Natural killer cell (primary cell): ENCODE data around the gene PCDH9. TPM values are rescaled to one million over a fixed set of nuclear protein-coding genes. Genes with fewer than 3 reads are reported as not detected.

Experiments
- ATAC-seq, 3 donors: fragments of 150-1000 bp in 2 of 3; fragments of 200-7000 bp in 1 of 3; cut with Tn5 transposase; 1 replicate in 1 of 3; 2 replicates in 2 of 3; pipeline ENCODE4 v1.10.0; 2021; ENCODE audit warnings: mild to moderate bottlenecking in 2 of 3, moderate library complexity in 2 of 3
- DNase-seq, 2 donors: peaks; one replicate each; pipeline versions ENCODE4 v3.0.0 to v3.0.0-alpha.2; 2013 to 2021; ENCODE audit warnings: mixed read lengths in 1 of 2
- H3K27ac ChIP-seq: one replicate; pipeline ENCODE4 v1.5.1; 2013; ENCODE audit warnings: mild to moderate bottlenecking, low read length
- H3K27me3 ChIP-seq: one replicate; pipeline ENCODE4 v1.6.1; 2013; ENCODE audit warnings: low read length; ENCODE audit not compliant: control insufficient read depth, insufficient read depth
- H3K36me3 ChIP-seq: one replicate; pipeline ENCODE4 v1.6.1; 2013; ENCODE audit warnings: low read length; ENCODE audit not compliant: control insufficient read depth, insufficient read depth
- H3K4me1 ChIP-seq: one replicate; pipeline ENCODE4 v1.6.1; 2013; ENCODE audit warnings: low read length; ENCODE audit not compliant: control insufficient read depth, insufficient read depth
- H3K4me3 ChIP-seq: one replicate; pipeline ENCODE4 v1.5.1; 2013; ENCODE audit warnings: low read length
- H3K9me3 ChIP-seq: one replicate; pipeline ENCODE4 v1.6.1; 2013; ENCODE audit warnings: low read length; ENCODE audit not compliant: control insufficient read depth, insufficient read depth
- H3K27ac Mint-ChIP-seq, 2 donors: one replicate each; pipeline ENCODE4 v1.8.0; 2022; ENCODE audit warnings: mild to moderate bottlenecking in 2 of 2, mixed read lengths in 2 of 2, moderate library complexity in 1 of 2
- H3K27me3 Mint-ChIP-seq, 2 donors: one replicate each; pipeline ENCODE4 v1.8.0; 2022; ENCODE audit warnings: low read depth in 2 of 2, mixed read lengths in 2 of 2
- H3K36me3 Mint-ChIP-seq: one replicate; pipeline ENCODE4 v1.8.0; 2022; ENCODE audit warnings: mixed read lengths
- H3K4me1 Mint-ChIP-seq, 2 donors: one replicate each; pipeline ENCODE4 v1.8.0; 2022; ENCODE audit warnings: mixed read lengths in 2 of 2
- H3K4me3 Mint-ChIP-seq: one replicate; pipeline ENCODE4 v1.8.0; 2022; ENCODE audit warnings: mild to moderate bottlenecking, moderate library complexity, mixed read lengths
- H3K9me3 Mint-ChIP-seq, 2 donors: one replicate each; pipeline ENCODE4 v1.8.0; 2022; ENCODE audit warnings: mixed read lengths in 2 of 2
- WGBS: methylation state at CpG from one replicate; pipeline ENCODE4 v1.1.7; 2013; ENCODE audit warnings: missing lambda C conversion rate; ENCODE audit not compliant: insufficient coverage; 5-methylcytosine and 5-hydroxymethylcytosine counted together
- intact Hi-C: fragments of 100-400 bp; cut with micrococcal nuclease; formaldehyde crosslinking; loops from one replicate; pipeline ENCODE4 v1.14.2; 2022
- total RNA-seq, 4 donors: library from RNA; stranded (reverse); fragments of 120-200 nt in 1 of 4; gene quantifications; one replicate each; pipeline versions ENCODE4 v1.2.3 to v1.2.4, GENCODE V29; 2013 to 2022
- TF ChIP-seq, protein P1 (sequence below): fragments of 200-600 bp; IDR thresholded peaks from one replicate; pipeline ENCODE4 v1.8.0; 2022; ENCODE audit warnings: antibody characterized with exemption

Gene PCDH9
- total RNA-seq, 3 donors from 2014 or later (not counting 1 experiment from before 2014, with no cell fraction given): 0.43 to 1.5 (median 0.68) TPM

GRCh38 chr13:67167420-67167819, 62.7 kb downstream of the PCDH9 start:
- intact Hi-C loops: no loop called here
- Histone ChIP-seq H3K4me3 (no peak overlapping the region), H3K9me3 (no peaks in the 10 kb centered on the region), H3K4me1 (no peaks in the 10 kb centered on the region), H3K27me3 (no peaks in the 10 kb centered on the region), H3K27ac (no peak overlapping the region), H3K36me3 (no peaks in the 10 kb centered on the region)
- Mint-ChIP-seq H3K9me3 (peaks cover 0 to 2% of the 10 kb centered on the region in 2 donors), H3K4me3 (no peak overlapping the region), H3K36me3 (no peaks in the 10 kb centered on the region), H3K27ac (no peak overlapping the region), H3K4me1 (no peaks in the 10 kb centered on the region), H3K27me3 (no peaks in the 10 kb centered on the region)
- TF ChIP-seq, protein P1, sequence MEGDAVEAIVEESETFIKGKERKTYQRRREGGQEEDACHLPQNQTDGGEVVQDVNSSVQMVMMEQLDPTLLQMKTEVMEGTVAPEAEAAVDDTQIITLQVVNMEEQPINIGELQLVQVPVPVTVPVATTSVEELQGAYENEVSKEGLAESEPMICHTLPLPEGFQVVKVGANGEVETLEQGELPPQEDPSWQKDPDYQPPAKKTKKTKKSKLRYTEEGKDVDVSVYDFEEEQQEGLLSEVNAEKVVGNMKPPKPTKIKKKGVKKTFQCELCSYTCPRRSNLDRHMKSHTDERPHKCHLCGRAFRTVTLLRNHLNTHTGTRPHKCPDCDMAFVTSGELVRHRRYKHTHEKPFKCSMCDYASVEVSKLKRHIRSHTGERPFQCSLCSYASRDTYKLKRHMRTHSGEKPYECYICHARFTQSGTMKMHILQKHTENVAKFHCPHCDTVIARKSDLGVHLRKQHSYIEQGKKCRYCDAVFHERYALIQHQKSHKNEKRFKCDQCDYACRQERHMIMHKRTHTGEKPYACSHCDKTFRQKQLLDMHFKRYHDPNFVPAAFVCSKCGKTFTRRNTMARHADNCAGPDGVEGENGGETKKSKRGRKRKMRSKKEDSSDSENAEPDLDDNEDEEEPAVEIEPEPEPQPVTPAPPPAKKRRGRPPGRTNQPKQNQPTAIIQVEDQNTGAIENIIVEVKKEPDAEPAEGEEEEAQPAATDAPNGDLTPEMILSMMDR: no peak
- no peak for ATAC-seq
- WGBS: 100% methylated on average over 1 of the region's 1 CpG
- no peak for DNase-seq

DNA sequence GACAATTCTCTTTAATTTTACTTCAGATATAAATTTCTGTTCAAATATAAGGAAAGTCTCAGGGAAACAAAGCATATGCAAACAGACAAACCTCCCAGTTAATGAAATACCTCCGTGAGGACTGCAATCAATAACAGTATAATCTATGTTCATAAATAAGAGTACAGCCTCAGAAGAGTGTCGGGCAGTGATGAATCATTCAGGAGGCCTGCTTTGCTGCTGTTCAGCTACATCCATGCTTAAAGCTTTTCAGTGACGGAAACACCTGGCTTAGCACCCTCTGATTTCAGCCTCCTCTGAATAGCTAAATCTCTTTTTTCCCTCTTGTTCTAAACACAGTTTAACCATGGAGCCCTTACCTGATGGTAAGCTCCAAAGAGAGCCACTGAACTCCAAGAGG, 69.0 kb downstream of the PCDH9 start:
- Histone ChIP-seq H3K9me3 (no peaks in the 10 kb centered on the region), H3K4me1 (no peaks in the 10 kb centered on the region), H3K27me3 (no peaks in the 10 kb centered on the region), H3K36me3 (no peaks in the 10 kb centered on the region), H3K27ac (no peak overlapping the region), H3K4me3 (no peak overlapping the region)
- H3K4me1 Mint-ChIP-seq: no peaks in the 10 kb centered on the region
- intact Hi-C loops: no loop called here
- H3K9me3 Mint-ChIP-seq: peaks cover 0 to 3% of the 10 kb centered on the region in 2 donors
- ATAC-seq (no peak), DNase-seq (no peak)
- WGBS: 95% methylated on average over 3 of the region's 3 CpGs
- H3K27ac Mint-ChIP-seq: no peak overlapping the region
- no peaks in the 10 kb centered on the region for H3K27me3 Mint-ChIP-seq
- H3K36me3 Mint-ChIP-seq: no peaks in the 10 kb centered on the region
- TF ChIP-seq, protein P1: no peak
- no peak overlapping the region for H3K4me3 Mint-ChIP-seq

GRCh38 chr13:67158903-67159302, 71.2 kb downstream of the PCDH9 start:
- Histone ChIP-seq H3K36me3 (no peaks in the 10 kb centered on the region), H3K27ac (no peak overlapping the region), H3K4me1 (no peaks in the 10 kb centered on the region), H3K4me3 (no peak overlapping the region), H3K9me3 (no peaks in the 10 kb centered on the region), H3K27me3 (no peaks in the 10 kb centered on the region)
- Mint-ChIP-seq H3K9me3 (peaks cover 0 to 3% of the 10 kb centered on the region in 2 donors), H3K36me3 (no peaks in the 10 kb centered on the region), H3K27me3 (no peaks in the 10 kb centered on the region), H3K4me3 (no peak overlapping the region), H3K4me1 (no peaks in the 10 kb centered on the region), H3K27ac (no peak overlapping the region)
- DNase-seq (no peak), ATAC-seq (no peak)
- WGBS: 84% methylated on average over 5 of the region's 5 CpGs
- intact Hi-C loops: no loop called here
- TF ChIP-seq, protein P1: no peak

DNA sequence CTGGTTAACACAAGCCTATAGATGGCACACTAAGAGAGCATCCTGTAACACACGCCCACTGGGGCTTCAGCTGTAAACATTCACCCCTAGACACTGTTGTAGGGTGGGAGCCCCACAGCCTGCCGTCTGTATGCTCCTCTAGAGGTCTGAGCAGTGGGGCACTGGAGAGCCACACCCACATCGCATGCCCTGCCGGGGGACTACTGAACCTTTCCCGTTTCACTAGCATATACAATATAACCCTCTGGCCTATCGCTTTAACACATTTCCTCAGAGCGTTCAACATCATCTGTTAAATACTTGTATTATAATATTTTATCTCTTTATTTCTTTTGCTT, 73.4 kb downstream of the PCDH9 start:
- TF ChIP-seq, protein P1: no peak
- H3K27me3 ChIP-seq: no peaks in the 10 kb centered on the region
- intact Hi-C loops: no loop called here
- WGBS: 63% methylated on average over 5 of the region's 7 CpGs
- Mint-ChIP-seq H3K4me1 (no peaks in the 10 kb centered on the region), H3K36me3 (no peaks in the 10 kb centered on the region), H3K9me3 (peaks cover 0 to 3% of the 10 kb centered on the region in 2 donors), H3K27me3 (no peaks in the 10 kb centered on the region), H3K27ac (no peak overlapping the region), H3K4me3 (no peak overlapping the region)
- H3K4me3 ChIP-seq: no peak overlapping the region
- H3K4me1 ChIP-seq: no peaks in the 10 kb centered on the region
- ATAC-seq (no peak), DNase-seq (no peak)
- H3K9me3 ChIP-seq: no peaks in the 10 kb centered on the region
- H3K27ac ChIP-seq: no peak overlapping the region
- H3K36me3 ChIP-seq: no peaks in the 10 kb centered on the region
